GM19099 (cell line): Measurements from ENCODE around the gene CFAP99.

Experiments
- POLR2A ChIP-seq: IDR thresholded peaks from 3 replicates; pipeline ENCODE4 v1.6.1; 2011; ENCODE audit warnings: low read depth; ENCODE audit not compliant: insufficient read length; ENCODE audit errors: extremely low read depth

CFAP99 gene

DNA sequence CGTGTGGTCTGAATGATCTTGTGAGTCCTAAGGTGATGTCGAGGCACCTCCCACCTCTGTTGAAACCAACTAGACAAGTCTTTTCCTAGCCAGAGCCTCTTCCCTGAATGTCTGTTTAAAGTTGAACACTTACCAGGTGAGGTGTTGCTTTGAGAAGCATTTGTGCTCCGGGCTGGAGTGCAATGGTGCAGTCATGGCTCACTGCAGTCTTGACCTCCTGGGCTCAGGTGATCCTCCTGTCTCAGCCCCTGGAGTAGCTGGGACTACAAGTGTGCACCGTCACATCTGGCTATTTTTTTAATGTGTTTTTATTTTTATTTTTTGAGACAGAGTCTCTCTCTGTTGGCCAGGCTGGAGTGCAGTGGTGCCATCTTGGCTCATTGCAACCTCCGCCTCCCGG is 68.2 kb downstream of the CFAP99 start:
- no peak for TF ChIP-seq POLR2A

DNA sequence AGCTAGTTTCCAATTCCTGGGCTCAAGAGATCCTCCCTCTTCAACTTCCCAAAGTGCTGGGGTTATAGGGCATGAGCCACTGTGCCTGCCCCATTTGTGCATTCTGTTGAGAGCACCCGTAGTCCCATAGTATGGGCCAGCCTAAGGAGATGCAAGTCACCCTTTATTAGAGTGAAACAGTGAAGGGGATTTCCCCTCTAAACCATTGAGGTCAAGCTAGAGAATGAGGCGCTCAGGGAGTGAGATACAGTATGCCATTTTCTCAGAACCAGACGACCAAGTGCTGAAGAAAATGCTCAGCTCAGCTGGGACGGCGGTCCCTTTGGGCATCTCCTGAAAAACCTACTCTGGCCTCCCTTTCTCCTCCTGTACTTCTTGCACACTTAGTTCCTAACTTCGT is 68.9 kb downstream of the CFAP99 start:
- no peak for TF ChIP-seq POLR2A

DNA sequence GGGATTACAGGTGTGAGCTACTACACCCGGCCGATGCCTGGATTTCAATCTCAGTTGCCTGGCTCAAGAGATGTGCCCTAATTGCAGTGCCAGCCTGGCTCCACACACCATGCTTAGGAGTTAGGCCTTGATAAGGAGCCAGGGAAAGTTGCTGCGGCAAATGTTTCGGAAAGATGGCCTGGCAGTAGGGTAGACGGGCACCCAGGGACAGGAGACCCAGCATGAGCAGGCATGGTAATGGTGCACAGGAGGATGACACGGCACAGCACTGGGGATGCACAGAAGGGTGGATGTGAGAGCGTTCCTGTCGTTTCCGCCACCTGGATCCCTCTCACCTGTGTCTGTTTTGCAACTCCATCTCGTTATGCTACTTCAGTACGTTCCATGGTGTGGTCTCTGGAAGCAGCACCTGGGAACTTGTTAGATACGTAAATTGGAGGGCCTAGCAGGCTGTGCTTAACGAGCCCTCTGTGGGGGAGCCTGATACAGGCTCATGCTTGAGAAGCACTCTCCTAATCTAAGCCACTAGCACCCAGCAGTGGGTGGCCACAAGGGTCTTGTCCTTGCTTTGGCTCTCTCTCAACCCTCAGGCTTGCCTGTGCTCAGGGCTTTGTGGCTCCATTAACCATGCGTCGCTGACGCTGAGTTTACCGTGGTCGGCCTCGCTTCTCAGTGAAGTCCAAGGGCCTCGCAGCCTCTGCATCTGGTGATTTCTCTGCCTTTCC is 70.5 kb downstream of the CFAP99 start:
- TF ChIP-seq POLR2A = no peak

DNA sequence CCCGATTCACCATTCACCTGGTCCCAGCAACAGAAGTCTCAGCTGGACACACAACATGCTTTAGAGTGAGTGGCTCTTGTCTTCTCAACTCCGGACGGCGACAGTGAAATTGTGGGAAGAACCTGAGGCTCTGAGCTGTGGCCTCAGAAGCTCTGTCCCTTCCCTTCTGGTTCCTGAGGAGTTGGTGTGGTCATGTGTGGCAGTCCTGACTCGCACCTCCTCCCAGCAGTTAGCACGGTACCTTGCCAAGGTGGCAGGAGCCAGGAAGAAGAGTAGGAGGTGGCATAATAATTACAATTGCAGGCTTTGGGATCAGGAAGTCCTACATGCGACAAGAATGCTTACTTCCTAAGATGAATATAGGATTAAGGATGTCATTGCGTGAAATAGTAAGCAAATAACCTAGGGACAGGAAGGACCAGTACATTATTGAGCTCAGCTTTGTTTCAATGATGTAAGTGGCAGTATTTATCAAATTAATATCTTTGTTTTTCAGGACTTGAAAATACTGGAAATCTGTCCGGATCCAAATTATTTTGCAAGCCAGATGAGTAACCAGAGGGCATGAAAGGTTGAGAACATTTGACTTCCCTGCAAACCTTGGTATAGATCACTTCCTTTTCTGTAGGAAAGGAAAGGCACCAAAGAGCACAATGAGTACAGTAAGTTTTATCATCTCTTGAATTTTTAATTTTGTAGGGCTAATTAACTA is 71.2 kb downstream of the CFAP99 start:
- no peak for TF ChIP-seq POLR2A

DNA sequence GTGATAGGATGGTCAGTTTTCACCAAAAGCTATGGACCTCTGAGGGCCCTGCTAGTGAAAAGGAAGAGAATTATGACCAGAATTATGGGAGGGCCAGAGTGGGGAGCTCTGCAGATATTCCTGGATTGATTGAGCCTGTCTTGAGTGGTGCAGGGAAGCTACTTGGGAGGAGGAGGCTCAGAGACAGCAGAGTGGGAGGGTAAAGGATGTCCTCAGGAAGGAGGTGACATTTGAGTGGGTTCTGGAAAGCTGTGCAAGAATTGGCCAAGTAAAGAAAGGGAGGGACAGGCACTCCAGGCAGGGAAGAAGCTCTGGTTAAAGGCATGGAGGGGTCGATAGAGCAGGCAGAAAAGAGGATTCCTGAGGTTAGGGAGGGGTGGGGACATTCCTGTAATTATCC is 74.2 kb downstream of the CFAP99 start:
- TF ChIP-seq POLR2A = no peak

DNA sequence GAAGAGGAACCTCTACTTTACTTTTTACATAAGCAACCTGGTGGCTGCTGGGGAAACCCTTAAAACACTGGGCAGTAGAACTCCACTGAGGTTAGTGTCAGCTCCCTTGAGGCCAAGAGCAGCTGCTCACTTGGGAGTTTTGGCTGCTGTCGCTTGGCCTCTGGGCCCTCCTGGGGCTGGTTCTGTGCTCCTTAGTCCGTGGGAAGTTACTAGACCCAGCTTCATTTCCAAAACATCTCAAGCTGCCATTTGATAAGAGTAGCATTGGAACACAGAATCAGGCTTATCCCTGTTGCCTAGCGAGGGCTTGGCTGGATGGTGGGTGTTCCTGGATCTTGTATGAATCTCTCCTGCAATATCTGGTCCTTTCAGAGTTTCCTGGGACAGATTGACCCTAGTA is 76.2 kb downstream of the CFAP99 start:
- TF ChIP-seq POLR2A = no peak

DNA sequence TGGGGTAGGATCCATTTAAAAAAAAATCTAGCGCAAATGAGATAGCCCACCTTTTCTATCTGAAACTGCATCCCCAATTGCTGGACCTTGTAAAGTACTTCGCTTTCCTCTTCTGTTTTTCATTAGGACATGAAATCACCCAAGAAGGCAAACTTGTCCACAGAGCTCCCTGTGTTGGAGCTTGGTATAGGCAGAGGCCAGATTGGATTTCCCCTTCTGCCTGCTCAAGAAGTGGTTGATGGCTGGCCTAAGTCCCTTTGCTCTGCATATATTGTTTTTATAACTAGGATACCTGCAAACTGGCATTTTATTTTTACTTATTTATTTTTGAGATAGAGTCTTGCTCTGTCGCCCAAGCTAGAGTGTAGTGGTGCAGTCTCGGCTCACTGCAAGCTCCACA is 78.6 kb downstream of the CFAP99 start:
- TF ChIP-seq POLR2A = peak; percentile 13

DNA sequence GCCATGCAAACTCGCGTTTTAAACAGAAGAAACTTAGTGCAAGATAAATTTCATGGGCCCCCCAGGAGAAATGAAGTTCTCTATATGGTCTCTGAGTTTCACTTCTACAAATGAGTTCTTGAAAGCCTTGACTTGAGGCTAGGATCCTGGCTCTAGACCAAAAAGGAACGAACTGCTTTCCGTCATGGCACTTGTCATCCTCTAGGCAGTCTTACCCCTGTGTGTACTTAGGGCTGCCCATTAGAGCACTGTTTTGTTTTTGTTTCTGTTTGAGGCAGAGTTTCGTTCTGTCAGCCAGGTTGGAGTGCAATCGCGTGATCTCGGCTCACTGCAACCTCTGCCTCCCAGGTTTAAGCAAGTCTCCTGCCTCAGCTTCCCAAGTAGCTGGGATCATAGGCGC is 79.2 kb downstream of the CFAP99 start:
- TF ChIP-seq POLR2A = no peak

DNA sequence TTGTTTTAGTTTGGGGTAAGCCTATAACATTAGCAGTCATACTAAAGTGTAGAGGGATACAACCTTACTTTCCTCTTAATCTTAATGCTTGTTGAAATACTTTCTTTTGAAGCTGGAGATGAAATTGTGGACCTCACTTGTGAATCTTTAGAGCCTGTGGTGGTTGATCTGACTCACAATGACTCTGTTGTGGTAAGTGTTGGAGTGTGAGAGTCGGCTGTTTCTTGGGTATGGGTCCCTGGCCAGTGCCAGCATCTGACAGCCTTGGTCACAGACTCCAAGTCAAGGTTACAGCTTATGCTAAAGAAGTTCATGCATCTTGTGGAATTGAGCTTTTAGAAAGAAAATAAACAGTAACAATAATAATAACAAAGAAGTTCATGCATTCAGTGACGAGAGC is 81.8 kb downstream of the CFAP99 start:
- TF ChIP-seq POLR2A = no peak

DNA sequence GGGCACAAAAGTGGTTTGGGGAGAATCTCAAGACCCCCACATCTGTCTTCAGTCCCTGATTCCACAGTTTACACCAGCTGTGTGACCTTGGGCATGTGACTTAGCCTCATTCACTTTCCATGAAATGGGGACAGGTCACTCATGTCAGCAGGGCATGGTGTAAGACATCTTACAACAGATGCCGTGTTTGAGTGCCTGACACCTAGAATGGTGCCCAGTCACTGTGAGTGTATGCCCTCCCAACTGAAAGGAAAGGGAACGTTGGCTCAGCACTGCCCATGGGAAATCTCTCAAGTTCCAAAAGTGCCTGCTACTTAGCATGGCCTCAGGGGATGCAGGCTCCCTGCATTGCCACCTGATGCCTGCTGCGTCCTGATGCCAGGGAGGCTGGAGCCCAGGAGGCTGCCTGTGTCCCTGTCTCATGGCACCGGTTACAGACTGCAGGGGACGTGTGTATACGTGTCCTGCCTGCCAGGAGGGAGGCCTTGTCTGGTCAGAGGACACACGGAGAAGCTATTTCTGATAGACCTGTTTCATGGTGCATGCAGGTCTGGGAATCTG is 82.4 kb downstream of the CFAP99 start:
- TF ChIP-seq POLR2A = no peak

DNA sequence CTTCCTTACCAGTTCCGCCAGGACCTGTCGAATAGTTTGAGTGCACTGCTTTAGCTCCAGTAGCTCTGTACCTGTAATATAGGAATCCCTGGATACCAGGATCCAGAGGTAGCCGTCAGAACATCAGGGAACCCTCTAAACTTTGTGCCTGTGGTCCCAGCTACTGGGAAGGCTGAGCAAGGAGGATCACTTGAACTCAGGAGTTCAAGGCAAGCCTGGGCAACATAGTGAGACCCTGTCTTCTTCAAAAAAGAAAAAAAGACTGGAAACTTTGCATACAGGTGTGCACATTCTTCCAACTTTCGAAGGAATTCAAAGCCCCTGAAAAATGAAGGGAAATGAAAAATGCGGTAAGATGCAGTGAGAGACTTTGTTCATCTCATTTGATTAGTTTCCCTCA is 85.1 kb downstream of the CFAP99 start:
- no peak for TF ChIP-seq POLR2A

DNA sequence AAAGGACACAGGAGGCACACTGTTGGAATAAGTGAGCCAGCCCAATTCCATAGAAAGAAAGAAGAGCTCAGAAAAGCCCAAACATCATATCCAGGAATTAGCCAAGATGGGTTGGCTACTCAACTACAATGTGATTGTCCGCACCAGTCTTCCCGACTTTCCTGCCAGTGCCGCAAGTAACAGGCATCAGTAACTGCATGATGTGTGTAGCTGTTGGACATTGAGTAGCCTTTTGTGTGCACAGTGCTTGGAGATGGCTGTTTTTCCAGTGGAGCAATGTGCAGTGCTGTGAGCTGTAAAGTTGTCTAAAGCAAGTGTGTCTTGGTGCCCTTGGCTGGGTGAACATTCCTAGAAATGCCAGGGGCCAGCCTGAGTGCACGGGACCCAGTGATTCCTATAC is 88.5 kb downstream of the CFAP99 start:
- TF ChIP-seq POLR2A = no peak

DNA sequence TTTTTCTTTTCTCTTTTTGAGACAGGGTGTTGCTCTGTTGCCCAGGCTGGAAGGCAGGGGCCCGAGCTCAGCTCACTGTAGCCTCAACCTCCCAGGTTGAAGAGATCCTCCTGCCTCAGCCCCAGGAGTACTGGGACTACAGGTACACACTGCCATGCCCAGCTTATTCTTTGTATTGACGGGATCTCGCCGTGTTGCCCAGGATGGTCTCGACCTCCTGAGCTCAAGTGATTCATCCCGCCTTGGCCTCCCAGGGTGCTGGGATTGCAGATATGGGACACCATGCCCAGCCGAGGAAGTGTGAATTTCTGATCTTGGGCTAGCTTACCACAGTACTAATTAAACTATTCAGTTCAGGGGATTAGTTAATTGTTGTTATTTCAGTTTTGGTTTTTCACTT is 89.1 kb downstream of the CFAP99 start:
- no peak for TF ChIP-seq POLR2A

DNA sequence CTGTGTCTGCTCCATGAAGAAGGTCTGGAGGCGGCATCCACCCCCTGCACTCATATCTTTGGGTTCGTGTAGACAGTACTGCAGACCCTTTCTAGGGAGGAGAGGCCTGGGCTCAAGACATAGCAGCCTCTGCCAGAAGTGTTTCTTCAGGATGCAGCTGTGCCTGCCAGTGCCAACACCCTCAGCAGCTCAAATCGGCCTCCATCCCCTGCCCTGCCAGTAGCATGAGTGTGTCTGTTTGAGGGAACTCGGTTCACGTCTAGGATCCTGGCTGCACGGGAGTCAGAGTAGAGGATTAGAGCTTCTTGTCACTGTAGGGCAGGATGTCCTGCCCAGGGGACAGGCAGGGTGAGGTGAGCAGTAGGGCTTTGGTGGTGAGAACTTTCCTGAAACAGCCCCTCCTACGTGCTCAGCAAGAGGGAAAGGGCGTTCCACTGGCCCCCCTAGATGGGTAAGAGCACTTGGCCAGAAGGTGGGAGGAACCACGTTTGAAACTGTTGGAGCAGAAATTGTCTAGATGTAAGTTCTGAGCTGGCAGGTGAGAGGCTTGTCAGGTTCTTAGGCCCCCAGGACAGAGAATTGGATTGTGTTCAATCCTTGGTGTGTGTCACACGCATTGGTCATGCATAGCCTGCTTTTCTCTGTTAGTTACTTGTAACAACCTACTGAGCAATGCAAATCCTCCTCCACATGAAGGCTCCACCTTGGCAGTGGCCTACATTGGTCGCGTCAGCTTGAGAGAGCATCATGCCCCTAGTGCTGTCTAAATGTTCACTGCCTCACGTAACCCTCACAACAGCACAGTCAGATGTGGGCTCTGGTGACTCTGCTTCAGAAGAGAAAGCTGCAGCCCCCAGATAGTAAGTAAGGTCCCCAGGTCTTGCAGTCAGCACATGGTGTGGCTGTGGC is 91.8 kb downstream of the CFAP99 start:
- no peak for TF ChIP-seq POLR2A

DNA sequence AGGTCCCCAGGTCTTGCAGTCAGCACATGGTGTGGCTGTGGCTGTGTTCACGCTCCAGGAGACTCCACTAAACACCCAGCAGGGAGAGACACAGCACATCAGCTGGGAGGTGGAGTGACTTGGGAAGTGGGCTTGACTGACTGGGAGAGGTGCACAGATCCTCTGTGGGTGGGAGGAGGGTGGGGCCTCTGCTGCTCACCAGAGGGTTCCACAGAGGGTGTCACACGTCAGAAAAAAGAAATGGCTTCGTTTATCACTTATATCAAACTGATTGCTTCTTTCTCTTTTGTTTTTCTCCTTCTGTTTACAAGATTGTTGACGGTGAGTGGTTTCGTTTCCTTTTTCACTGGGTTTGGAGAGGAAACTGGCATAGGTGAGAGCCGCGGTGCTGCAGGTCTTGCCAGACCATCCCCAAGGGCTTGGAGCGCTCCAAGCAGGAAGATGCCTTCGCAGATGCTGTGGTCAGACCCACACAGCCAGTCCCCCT is 92.9 kb downstream of the CFAP99 start:
- no peak for TF ChIP-seq POLR2A
